GM12892 (cell line): Measurements from ENCODE around the gene TMEM18.

ENCODE experiments used
- POLR2A ChIP-seq: IDR thresholded peaks from 2 replicates; pipeline ENCODE4 v1.6.1; 2011; ENCODE audit warnings: low read depth, low read length, control low read depth
- POLR2AphosphoS5 ChIP-seq: IDR thresholded peaks from 2 replicates; pipeline ENCODE4 v1.6.1; 2011; ENCODE audit warnings: low read depth, low read length, control low read depth
- TAF1 ChIP-seq: IDR thresholded peaks from 2 replicates; pipeline ENCODE4 v1.6.1; 2011; ENCODE audit warnings: low read depth, mild to moderate bottlenecking, control low read depth, low read length, borderline replicate concordance

GRCh38 chr2:634041-634440, 43.2 kb downstream of the TMEM18 start:
- TF ChIP-seq TAF1 (no peak), POLR2A (no peak), POLR2AphosphoS5 (no peak)
